ENCODE data around the gene GRID2.

- TF ChIP-seq POLR2AphosphoS5 (IDR thresholded peaks at IDR 0.05; ENCODE audit: low read depth, low read length) (no peak), REST (IDR thresholded peaks at IDR 0.05; ENCODE audit: insufficient read depth in 1 of 2, low read depth in 2 of 2, low read length in 2 of 2) (no peak), TAF1 (IDR thresholded peaks at IDR 0.05; ENCODE audit: borderline replicate concordance, insufficient read depth, low read length) (no peak)
Observed at GRCh38 chr4:93168053-93168452, 864.3 kb downstream of the GRID2 start.
